Measurements from ENCODE around the gene LAPTM5.

Gene LAPTM5, protein sequence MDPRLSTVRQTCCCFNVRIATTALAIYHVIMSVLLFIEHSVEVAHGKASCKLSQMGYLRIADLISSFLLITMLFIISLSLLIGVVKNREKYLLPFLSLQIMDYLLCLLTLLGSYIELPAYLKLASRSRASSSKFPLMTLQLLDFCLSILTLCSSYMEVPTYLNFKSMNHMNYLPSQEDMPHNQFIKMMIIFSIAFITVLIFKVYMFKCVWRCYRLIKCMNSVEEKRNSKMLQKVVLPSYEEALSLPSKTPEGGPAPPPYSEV

DNA sequence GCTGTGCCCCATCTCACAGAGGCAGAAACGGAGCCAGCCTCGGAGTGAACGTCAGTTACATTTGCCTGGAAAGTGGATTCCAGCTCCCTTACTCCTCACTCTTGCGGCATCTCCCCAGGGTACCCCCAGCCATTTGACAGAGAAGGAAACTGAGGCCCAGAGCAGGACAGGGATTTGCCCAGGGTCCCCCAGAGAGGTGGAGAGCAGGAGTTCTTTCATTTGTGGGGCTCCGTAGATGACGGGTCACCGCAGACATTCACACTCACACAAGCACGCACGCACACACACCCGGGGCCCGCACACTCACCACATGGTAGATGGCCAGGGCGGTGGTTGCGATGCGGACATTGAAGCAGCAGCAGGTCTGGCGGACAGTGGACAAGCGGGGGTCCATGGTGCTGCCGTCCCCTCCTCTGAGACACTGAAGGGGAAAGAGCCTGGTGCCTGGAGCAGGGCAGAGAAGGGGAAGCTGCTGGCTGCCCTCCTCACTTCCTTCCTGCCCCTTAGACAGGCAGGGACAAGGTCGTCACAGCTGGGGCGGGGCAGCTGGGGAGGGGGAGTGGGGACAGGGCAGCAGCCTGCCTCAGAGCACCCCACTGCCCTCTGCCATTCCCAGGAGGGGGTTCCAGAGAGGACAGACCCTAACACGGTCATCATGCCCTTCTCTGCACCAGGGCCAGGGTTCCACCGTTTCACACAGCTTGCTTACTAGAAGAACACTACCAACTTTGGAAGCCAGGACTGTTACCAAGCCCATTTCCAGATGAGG lies at the start of gene LAPTM5:
TSS of gene LAPTM5 (minus strand) at position 423 of the 769 bp plus-strand sequence. CDS start at position 394, 29 bp downstream.
- Histone ChIP-seq H3K4me3 (ENCODE audit: low read depth in 1 of 2, low read length in 2 of 2) (peak within 1 kb of the TSS; percentile 71), H3K36me3 (ENCODE audit: control insufficient read depth in 1 of 2, insufficient read depth in 2 of 2, low read length in 2 of 2) (no peaks in the 10 kb centered on the region), H3K4me1 (ENCODE audit: control insufficient read depth in 1 of 2, insufficient read depth in 2 of 2, low read length in 2 of 2) (peaks cover 14 to 27% of the 10 kb centered on the region in 2 donors), H3K9me3 (ENCODE audit: control insufficient read depth in 1 of 2, low read length in 2 of 2) (no peaks in the 10 kb centered on the region), H3K27ac (ENCODE audit: low read depth, low read length) (peak within 1 kb of the TSS; percentile 77), H3K27me3 (ENCODE audit: control insufficient read depth in 1 of 2, insufficient read depth in 2 of 2, low read length in 2 of 2) (no peaks in the 10 kb centered on the region), H3K9ac (ENCODE audit: low read depth in 1 of 2, low read length in 2 of 2) (peak within 1 kb of the TSS; percentile 55 to 63)

DNA sequence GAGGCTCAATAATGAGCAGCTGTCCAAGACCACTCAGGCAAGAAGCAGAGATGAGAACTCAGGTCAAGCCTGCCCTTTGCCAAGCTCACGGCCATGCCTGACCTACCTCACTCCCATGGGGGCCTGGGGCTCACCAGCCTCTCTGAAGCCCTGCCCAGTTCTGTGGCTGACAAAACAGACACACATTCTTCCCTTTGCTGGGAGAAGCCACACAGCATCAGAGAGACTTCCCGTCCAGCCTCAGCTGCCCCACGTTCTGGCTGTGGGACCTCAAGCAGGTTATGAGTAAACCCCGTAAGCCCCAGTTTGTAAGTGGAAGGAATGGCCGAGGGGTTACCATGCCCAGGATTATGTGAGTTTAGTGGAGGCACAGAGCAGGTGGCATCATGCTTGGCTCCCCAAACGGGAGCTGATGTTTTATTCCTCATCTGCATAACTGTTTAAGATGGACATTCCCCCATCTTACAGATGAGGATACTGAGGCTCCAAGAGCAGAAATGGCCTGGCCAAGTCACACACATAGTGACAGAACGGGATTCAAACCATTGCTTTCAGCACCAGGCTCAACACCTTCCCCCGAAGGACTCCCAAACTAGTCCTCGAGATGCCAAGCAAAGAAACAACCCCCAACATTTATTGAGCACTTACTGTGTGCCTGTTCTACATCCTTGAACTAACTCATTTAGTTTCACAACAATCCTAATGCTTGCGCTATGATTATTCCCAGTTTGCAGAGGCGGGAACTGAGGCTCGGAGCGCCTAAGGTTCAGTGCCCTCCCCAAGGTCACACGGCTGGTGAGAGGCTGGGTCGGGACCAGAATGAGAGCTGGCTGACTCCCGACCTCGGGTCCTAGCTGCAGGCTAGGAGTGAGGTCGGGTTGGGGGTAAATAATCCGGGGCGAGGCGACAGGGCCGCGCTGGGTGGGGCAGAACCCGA lies 49.1 kb upstream of the LAPTM5 start:
- Histone ChIP-seq H3K27ac (ENCODE audit: low read depth, low read length) (no peak overlapping the region), H3K4me3 (ENCODE audit: low read depth in 1 of 2, low read length in 2 of 2) (no peak overlapping the region), H3K36me3 (ENCODE audit: control insufficient read depth in 1 of 2, insufficient read depth in 2 of 2, low read length in 2 of 2) (no peaks in the 10 kb centered on the region), H3K9me3 (ENCODE audit: control insufficient read depth in 1 of 2, low read length in 2 of 2) (no peaks in the 10 kb centered on the region), H3K27me3 (ENCODE audit: control insufficient read depth in 1 of 2, insufficient read depth in 2 of 2, low read length in 2 of 2) (peaks cover 17 to 20% of the 10 kb centered on the region in 2 donors), H3K9ac (ENCODE audit: low read depth in 1 of 2, low read length in 2 of 2) (no peak overlapping the region), H3K4me1 (ENCODE audit: control insufficient read depth in 1 of 2, insufficient read depth in 2 of 2, low read length in 2 of 2) (peaks cover 0 to 7% of the 10 kb centered on the region in 2 donors)

DNA sequence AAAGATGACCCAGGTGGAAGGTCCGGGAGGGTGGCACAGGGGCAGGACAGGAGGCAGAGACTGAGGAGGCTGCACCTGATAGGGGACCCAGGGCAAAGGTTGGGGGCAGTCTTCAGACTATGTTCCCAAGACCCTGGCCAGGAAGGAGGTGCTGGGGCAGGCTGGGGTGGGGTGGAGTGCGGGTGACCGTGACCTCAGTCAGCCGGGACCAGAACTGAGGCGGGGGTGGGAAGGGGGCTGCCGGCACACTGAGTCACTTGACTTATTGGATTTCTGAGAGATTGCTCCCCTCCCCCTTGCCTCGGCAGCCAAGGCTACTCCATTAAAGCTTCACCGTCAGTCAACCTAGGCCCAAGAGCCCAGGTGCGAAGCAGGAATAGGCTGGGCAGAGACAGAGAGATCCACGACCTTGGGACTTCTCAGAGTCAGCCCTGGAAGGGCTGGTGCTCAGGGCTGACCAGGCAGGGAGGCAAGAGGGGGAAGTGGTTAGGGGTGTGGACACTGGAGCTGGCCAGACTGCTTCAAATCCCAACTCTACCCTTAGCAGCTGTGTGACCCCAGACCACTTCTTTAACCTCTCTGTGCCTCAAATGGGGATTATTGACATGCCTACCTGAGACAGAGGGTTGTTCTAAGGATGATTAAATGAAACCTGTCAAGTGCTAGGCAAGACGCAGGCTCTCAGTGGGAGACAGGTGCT lies 47.9 kb upstream of the LAPTM5 start:
- peaks cover 0 to 7% of the 10 kb centered on the region in 2 donors for H3K4me1 ChIP-seq (ENCODE audit: control insufficient read depth in 1 of 2, insufficient read depth in 2 of 2, low read length in 2 of 2)

DNA sequence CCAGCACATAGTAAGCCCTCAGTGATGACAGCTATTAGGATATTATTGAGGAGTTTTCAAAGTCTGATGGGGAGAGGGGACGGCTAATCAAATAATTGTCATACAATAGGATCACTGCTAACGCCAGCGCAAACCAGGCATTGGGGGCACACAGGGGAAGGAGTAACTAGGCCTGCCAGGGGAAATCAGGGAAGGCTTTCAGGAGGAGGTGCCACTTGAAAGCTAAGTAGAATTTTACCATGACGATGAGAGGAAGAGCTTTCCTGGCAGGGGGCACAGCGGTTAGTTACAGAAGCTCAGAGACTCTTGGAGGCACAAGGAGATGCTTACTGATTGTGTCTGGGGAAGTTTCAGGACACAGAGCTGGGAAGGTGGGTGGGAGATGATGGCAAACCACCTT lies 47.2 kb upstream of the LAPTM5 start:
- Histone ChIP-seq H3K27me3 (ENCODE audit: control insufficient read depth in 1 of 2, insufficient read depth in 2 of 2, low read length in 2 of 2) (peaks cover 17 to 20% of the 10 kb centered on the region in 2 donors), H3K4me1 (ENCODE audit: control insufficient read depth in 1 of 2, insufficient read depth in 2 of 2, low read length in 2 of 2) (peaks cover 0 to 7% of the 10 kb centered on the region in 2 donors), H3K9ac (ENCODE audit: low read depth in 1 of 2, low read length in 2 of 2) (no peak overlapping the region), H3K9me3 (ENCODE audit: control insufficient read depth in 1 of 2, low read length in 2 of 2) (no peaks in the 10 kb centered on the region), H3K36me3 (ENCODE audit: control insufficient read depth in 1 of 2, insufficient read depth in 2 of 2, low read length in 2 of 2) (no peaks in the 10 kb centered on the region), H3K4me3 (ENCODE audit: low read depth in 1 of 2, low read length in 2 of 2) (no peak overlapping the region), H3K27ac (ENCODE audit: low read depth, low read length) (no peak overlapping the region)

More for the DNA sequence above, 47.9 kb upstream of the LAPTM5 start:
- Histone ChIP-seq H3K9ac (ENCODE audit: low read depth in 1 of 2, low read length in 2 of 2) (no peak overlapping the region), H3K27me3 (ENCODE audit: control insufficient read depth in 1 of 2, insufficient read depth in 2 of 2, low read length in 2 of 2) (peaks cover 17 to 20% of the 10 kb centered on the region in 2 donors), H3K36me3 (ENCODE audit: control insufficient read depth in 1 of 2, insufficient read depth in 2 of 2, low read length in 2 of 2) (no peaks in the 10 kb centered on the region), H3K4me3 (ENCODE audit: low read depth in 1 of 2, low read length in 2 of 2) (no peak overlapping the region), H3K9me3 (ENCODE audit: control insufficient read depth in 1 of 2, low read length in 2 of 2) (no peaks in the 10 kb centered on the region), H3K27ac (ENCODE audit: low read depth, low read length) (no peak overlapping the region)

DNA sequence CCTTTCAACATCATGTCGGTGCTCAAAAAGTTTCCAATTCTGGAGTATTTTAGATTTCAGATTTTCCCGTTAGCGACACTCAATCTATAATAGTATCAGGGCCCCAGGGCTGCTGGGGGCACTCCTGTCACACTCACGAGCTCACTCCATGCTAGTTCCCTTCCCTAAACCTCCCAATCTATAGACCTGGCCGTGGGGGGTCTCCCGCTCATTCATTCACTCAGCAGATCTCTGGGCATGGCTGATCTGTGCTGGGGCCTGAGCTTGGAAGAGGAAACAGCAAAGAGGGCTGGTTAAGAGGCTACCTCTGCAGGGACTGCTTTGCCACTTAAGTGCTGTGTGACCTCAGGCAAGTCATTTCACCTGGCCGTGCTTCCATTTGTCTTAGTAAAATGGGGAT lies 46.8 kb upstream of the LAPTM5 start:
- H3K27ac ChIP-seq (ENCODE audit: low read depth, low read length) = no peak overlapping the region
- H3K27me3 ChIP-seq (ENCODE audit: control insufficient read depth in 1 of 2, insufficient read depth in 2 of 2, low read length in 2 of 2) = peaks cover 17 to 20% of the 10 kb centered on the region in 2 donors

DNA sequence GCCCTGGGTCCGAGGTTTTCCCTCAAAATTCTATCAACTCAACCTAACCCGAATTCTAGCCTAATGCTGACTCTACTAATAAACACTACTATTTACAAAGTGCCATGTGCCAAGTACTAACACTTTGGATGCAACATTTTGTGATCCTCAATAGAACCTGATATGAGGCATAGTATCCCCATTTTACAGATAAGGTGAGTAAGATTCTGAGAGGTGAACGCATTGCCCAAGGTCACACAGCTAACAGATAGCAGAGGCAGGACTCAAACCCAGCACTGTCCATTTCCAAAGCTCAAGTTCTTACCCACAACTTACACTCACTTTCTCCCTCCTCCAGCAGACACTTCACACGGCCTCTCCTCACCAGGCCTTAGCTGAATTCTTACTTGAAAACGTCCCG lies 46.0 kb upstream of the LAPTM5 start:
- H3K9me3 ChIP-seq (ENCODE audit: control insufficient read depth in 1 of 2, low read length in 2 of 2) = no peaks in the 10 kb centered on the region
- H3K9ac ChIP-seq (ENCODE audit: low read depth in 1 of 2, low read length in 2 of 2) = no peak overlapping the region
- H3K4me1 ChIP-seq (ENCODE audit: control insufficient read depth in 1 of 2, insufficient read depth in 2 of 2, low read length in 2 of 2) = peaks cover 7 to 8% of the 10 kb centered on the region in 2 donors
- no peaks in the 10 kb centered on the region for H3K36me3 ChIP-seq (ENCODE audit: control insufficient read depth in 1 of 2, insufficient read depth in 2 of 2, low read length in 2 of 2)
- H3K4me3 ChIP-seq (ENCODE audit: low read depth in 1 of 2, low read length in 2 of 2) = no peak overlapping the region
- no peak overlapping the region for H3K27ac ChIP-seq (ENCODE audit: low read depth, low read length)
- H3K27me3 ChIP-seq (ENCODE audit: control insufficient read depth in 1 of 2, insufficient read depth in 2 of 2, low read length in 2 of 2) = peaks cover 17 to 20% of the 10 kb centered on the region in 2 donors

More for the DNA sequence above, 46.8 kb upstream of the LAPTM5 start:
- H3K4me1 ChIP-seq (ENCODE audit: control insufficient read depth in 1 of 2, insufficient read depth in 2 of 2, low read length in 2 of 2) = peaks cover 1 to 7% of the 10 kb centered on the region in 2 donors
- H3K9me3 ChIP-seq (ENCODE audit: control insufficient read depth in 1 of 2, low read length in 2 of 2) = no peaks in the 10 kb centered on the region
- H3K4me3 ChIP-seq (ENCODE audit: low read depth in 1 of 2, low read length in 2 of 2) = no peak overlapping the region
- H3K9ac ChIP-seq (ENCODE audit: low read depth in 1 of 2, low read length in 2 of 2) = no peak overlapping the region
- no peaks in the 10 kb centered on the region for H3K36me3 ChIP-seq (ENCODE audit: control insufficient read depth in 1 of 2, insufficient read depth in 2 of 2, low read length in 2 of 2)

DNA sequence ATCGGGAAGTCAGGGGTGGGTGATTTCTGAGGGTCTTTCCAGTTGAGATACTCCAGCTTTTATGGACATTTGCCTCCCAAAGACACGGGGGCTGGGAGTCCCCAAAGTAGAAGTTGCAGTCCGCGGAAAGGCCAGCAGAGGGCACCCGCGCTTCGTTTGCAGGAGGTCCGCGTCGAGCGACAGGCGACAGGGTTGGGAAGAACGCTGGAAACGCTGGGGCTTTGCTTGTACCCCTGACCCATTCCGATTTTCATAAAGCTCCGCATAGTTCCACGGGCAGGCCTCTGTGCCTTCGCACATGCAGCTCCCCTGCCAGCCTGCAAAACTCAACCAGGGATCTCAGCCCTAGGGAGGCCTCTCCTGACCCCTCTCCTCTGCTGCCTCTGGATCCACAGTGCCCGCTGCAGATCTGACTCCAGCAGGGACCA lies 44.2 kb upstream of the LAPTM5 start:
- Histone ChIP-seq H3K4me3 (ENCODE audit: low read depth in 1 of 2, low read length in 2 of 2) (no peak overlapping the region), H3K4me1 (ENCODE audit: control insufficient read depth in 1 of 2, insufficient read depth in 2 of 2, low read length in 2 of 2) (peaks cover 9 to 14% of the 10 kb centered on the region in 2 donors), H3K27me3 (ENCODE audit: control insufficient read depth in 1 of 2, insufficient read depth in 2 of 2, low read length in 2 of 2) (peaks cover 14 to 16% of the 10 kb centered on the region in 2 donors), H3K9me3 (ENCODE audit: control insufficient read depth in 1 of 2, low read length in 2 of 2) (no peaks in the 10 kb centered on the region), H3K27ac (ENCODE audit: low read depth, low read length) (no peak overlapping the region), H3K9ac (ENCODE audit: low read depth in 1 of 2, low read length in 2 of 2) (no peak overlapping the region), H3K36me3 (ENCODE audit: control insufficient read depth in 1 of 2, insufficient read depth in 2 of 2, low read length in 2 of 2) (no peaks in the 10 kb centered on the region)

DNA sequence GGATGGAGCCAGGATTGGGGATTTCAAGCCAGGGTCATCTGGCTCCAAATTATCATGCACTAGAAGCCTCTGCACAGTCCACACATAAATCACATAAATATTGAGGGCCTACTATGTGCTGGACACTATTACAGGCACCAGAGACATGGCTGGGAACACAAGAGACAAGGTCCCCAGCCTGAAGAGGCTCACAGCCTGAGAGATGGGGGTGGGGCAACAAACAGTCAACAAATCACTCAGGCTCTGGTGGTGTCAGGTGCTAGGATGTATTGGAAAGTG lies 41.6 kb upstream of the LAPTM5 start:
- Histone ChIP-seq H3K27ac (ENCODE audit: low read depth, low read length) (no peak overlapping the region), H3K4me3 (ENCODE audit: low read depth in 1 of 2, low read length in 2 of 2) (no peak overlapping the region), H3K9ac (ENCODE audit: low read depth in 1 of 2, low read length in 2 of 2) (no peak overlapping the region), H3K4me1 (ENCODE audit: control insufficient read depth in 1 of 2, insufficient read depth in 2 of 2, low read length in 2 of 2) (peaks cover 9 to 14% of the 10 kb centered on the region in 2 donors), H3K9me3 (ENCODE audit: control insufficient read depth in 1 of 2, low read length in 2 of 2) (no peaks in the 10 kb centered on the region), H3K36me3 (ENCODE audit: control insufficient read depth in 1 of 2, insufficient read depth in 2 of 2, low read length in 2 of 2) (no peaks in the 10 kb centered on the region), H3K27me3 (ENCODE audit: control insufficient read depth in 1 of 2, insufficient read depth in 2 of 2, low read length in 2 of 2) (no peaks in the 10 kb centered on the region)

DNA sequence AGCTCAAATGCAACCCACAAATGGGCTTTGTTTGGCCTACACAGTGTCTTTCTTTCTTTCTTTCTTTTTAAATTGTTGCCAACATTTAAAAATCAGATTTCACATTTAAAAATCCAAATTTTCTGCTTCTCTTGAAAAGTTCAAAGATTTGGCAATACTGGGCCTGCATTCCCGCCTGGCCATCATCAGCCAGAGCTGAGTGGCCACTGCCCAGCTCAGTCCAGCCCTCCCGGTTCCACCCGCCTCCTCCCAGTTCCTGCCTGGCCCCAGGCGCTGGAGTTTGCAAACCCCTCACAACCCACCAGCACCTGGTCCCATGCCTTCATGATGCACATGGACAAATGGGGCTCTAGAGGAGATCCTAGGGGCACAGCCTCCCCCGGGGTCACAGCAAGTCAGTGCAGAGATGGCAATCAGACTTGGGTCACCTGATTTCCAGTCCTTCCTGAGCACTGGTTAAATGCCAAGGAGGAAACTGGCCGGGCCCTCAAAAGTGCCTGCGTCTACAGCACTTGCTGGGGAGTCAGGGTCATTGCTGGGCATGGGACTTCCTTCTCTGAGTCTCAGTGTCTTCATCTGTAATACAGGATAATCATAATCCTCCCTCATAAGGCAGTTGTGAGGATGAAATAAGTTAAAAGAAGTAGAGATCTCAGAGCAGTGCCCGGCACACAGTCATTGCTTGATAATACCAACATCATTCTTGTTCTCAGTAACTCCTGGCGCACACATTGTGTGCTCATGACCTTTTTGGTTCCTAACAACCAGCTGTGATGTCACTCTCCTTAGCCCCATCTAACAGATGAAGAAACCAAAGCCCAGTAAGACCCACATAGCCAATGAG lies 41.0 kb upstream of the LAPTM5 start:
- Histone ChIP-seq H3K4me3 (ENCODE audit: low read depth in 1 of 2, low read length in 2 of 2) (no peak overlapping the region), H3K27ac (ENCODE audit: low read depth, low read length) (no peak overlapping the region), H3K36me3 (ENCODE audit: control insufficient read depth in 1 of 2, insufficient read depth in 2 of 2, low read length in 2 of 2) (no peaks in the 10 kb centered on the region), H3K9me3 (ENCODE audit: control insufficient read depth in 1 of 2, low read length in 2 of 2) (no peaks in the 10 kb centered on the region), H3K4me1 (ENCODE audit: control insufficient read depth in 1 of 2, insufficient read depth in 2 of 2, low read length in 2 of 2) (peaks cover 9 to 14% of the 10 kb centered on the region in 2 donors), H3K9ac (ENCODE audit: low read depth in 1 of 2, low read length in 2 of 2) (no peak overlapping the region), H3K27me3 (ENCODE audit: control insufficient read depth in 1 of 2, insufficient read depth in 2 of 2, low read length in 2 of 2) (no peaks in the 10 kb centered on the region)
